ENCODE data around the gene SPATA13.
"Not testable (repeated sequence)": the region's sequence is repeated elsewhere in the genome, so short reads cannot be mapped to it uniquely, and the experiment has no call there.

SPATA13 gene

DNA sequence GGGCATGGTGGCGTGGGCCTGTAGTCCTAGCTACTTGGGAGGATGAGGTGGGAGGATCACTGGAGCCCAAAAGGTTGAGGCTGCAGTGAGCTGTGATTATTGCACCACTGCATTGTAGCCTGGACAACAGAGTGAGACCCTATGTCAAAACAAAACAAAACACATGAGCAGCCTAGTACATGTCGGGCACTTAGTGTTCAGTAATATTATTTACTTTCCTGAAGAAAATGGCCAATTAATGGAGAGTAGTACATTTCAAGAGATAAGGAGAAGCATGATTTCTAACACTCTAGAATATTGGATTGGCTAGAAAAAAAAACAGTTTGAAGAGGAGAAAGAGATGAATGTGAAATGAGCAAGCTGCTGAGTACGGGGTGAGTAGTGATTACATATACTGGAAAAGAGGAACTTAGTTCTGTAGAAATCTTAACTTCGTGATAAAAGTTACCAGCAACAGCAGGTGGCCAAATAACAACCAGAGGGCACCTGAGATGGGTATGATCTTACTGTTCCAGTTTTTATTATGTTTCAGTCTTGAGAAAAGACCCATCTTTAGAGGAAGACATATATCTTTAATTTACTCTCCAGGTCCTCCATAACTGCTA is 36.2 kb downstream of the SPATA13 start:
- DNase-seq (ENCODE audit: low read depth): no peak

DNA sequence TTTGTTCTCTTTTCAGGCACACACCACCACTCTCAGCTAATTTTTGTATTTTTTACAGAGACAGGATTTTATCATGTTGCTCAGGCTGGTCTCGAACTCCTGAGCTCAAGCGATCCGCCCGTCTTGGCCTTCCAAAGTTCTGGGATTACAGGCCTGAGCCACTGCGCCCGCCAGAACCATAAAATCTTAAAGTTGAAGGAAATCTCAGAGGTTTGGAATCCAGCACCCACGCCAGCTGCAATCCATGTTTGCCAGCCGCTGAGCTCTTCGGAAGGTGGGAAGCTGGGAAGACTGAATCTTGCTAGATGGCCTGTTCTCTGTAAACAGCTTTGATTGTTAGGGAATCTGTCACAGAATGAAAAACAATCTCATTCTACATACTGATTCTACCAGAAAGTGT is 38.5 kb downstream of the SPATA13 start:
- DNase-seq (ENCODE audit: low read depth): no peak

DNA sequence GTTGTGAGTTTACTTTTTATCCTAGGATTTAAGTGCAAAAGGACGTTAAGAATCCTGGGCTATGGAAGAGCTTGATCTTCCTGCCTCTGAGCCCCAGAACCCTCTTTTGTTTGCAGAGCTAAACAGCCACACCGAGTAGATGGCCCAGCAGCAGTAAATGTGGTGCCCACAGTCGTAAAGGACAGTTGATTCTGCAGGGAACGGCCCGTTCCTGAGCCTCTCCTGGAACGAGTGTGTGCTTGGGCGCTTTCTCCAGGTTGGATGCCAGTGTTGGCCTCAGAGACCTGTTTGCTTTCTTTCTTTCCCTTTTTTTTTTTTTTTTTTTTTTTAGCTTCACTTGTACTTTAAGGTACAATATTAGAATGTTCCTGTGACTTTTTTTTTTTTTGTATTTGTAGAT is 41.7 kb downstream of the SPATA13 start:
- DNase-seq (ENCODE audit: low read depth): no peak

DNA sequence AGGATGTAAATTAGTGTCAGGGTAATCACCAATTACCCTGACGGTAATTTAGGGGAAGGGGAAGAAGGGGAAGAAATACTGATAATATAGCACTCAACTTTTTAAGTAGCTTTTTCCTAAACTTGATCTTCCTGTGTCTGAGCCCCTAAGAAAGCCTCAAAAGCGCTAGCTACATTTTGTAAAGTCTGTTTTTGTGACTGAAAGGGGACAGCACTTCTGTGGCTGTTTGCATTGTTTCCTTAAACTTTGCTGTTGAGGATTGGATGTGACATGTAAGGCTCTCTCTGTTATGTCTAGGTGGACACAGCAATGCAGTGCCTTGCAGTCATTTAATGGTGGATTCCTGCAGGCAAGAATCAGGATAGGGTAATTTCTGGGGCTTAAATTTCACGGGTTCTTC is 42.8 kb downstream of the SPATA13 start:
- DNase-seq (ENCODE audit: low read depth): no peak

DNA sequence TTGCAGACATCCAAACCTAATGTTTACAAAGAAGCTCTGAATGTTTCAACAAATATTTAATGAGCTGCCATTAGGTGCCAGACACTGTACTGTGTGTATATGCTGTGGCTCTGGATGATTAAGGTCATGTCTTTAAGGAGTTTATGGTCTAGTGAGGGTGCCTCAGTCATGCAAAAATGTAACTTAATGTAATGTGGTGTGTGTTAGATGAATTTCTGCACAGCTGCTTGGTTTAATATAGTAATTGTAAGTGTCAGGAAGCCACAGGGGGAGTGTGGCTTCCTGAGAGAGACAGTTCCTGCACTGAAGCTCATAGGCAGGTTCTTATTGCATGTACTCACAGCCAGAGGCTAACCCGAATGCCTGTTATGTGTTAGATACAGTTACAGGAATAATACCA is 43.3 kb downstream of the SPATA13 start:
- no peak for DNase-seq (ENCODE audit: low read depth)

DNA sequence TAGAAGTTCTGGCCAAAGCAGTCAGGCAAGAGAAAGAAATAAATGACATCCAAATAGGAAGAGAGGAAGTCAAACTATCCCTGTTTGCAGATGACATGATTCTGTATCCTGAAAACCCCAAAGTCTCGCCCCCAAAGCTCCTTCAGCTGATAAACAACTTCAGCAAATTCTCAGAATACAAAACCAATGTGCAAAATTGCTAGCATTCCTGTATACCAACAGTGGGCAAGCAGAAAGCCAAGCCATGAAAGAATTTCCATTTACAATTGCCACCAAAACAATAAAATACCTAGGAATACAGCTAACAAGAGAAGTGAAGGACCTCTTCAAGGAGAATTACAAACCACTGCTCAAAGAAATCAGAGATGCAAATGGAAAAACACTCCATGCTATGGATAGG is 44.6 kb downstream of the SPATA13 start:
- not testable (repeated sequence) for DNase-seq (ENCODE audit: low read depth)

DNA sequence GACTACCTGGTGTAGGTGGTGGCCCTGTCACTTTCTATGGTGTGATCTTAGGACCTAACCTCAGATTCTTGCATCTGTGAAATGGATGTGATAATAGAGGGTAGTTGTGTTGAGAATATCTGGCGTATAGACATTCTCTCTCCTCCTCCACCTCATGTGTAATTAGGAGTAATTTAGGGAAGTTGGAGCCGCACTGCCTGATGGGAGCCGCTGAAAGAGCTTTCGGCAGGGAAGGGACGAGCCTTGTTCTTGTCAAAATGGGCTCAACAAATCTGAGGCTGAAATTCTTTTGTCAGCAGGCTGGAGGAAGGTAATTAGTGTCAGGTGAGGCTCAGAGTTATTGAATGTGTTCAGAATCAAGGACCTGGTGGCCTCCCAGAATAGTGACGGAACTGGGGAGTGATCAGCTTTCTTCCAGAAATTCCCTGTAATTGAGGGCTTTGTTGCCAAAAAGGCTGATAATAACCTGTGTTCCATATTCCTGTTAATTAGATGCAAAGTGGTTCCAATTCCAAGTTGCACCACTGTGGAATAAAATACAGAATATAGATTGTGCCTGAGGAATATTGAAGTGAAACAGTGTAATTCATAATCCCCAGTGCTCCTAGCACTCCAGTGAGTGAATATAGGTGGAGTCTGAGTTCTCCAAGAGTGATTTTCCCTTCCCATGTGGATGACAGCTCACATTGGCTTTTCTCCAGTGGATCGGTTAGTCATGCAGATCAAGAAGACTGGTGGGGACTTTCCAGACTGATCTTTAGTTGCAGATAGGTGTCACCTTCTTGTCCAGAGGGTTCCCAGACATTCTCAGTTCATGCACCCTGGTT is 47.5 kb downstream of the SPATA13 start:
- peak; percentile 53 for DNase-seq (ENCODE audit: low read depth)

DNA sequence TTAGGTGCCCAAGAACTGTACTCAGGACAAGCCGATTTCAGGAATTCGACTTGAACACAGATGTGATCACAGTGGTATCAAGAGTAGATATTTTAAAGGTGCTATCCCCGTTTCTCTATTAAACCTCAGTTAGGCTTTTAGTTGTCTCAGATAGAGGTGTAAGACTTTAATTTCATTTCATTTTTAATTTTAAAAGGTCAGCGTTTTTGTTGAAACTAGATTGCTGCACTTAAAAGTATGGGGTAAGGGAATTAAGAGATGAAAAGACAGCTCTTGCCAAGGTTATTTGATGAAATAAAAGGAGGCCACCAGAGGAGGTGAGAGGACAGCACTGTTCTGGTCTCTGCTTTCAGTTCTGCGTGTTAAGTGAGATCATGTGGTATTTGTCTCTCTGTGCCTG is 48.6 kb downstream of the SPATA13 start:
- DNase-seq (ENCODE audit: low read depth): no peak

DNA sequence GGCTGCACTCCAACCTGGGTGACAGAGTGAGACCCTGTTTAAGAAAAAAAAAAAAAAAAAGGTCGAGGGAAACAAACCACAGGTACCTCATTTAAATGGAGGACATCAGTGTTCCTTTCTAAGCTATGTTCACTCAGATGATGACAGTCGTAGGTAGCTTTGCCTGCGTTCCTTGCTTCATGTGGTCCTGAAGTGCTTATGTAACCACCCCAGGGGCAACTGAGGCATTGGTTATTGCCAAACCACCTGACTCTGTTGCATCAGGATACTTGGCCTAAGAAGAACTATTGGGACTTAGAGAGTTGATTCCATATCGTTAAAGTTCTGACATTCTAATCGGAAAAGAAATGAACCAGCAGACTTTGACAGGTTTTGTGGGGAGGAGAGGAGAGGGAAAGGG is 51.7 kb downstream of the SPATA13 start:
- no peak for DNase-seq (ENCODE audit: low read depth)

DNA sequence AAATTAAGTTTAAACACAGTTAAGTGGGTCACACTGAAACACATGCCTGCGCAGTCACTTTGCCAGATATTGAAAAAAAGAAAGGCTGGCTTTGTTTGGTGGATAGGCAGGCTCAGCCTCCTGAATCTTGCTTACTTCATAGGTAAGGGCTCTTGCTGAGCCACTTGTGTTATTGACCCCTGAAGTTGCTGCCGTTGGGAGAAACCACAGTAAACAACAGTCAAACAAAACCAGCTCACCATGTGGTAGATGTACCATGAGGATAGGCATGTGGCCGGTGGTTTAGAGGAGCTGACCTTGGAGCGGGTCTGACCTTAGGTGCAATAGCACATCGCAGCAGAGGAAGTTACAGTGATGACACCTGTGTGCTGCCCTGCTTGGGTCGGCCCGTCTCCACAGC is 52.2 kb downstream of the SPATA13 start:
- DNase-seq (ENCODE audit: low read depth): no peak

DNA sequence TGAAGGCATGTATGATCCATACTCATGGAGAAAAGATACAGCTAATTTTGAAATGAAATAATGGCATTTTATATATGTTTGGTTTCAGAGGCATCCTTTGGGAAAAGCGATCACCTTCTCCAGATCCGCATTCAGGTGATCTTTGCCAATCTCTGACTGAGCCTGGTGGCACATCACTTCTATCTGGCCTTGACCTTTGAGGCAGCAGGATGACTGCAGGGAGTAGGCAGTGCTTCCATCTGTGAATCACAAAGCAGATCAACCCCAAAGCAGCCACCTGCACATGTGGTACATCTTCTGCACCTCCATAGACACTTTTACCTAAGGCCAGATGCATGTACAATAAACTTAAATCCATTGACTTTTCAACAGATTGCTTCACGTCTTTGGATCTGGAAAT is 53.4 kb downstream of the SPATA13 start:
- DNase-seq (ENCODE audit: low read depth): no peak

DNA sequence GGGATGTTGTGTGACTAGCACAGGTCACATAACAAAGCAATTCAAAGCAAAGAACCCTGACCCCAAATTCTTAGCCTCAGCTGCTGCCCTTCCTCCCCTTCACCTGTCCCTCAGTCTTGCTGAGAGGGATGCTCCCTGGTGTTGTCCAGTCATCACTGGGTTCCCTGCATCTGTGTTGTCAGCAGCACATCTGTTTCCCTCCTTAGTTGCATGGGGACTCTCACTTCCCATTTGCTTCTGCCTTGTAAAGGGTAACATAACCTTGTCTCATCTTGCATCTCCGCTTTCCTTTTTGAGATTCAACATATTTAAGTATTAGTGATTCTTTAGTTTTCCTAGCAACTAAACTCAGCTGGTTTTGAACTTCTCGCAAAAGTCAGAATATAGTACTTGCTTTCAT is 54.0 kb downstream of the SPATA13 start:
- no peak for DNase-seq (ENCODE audit: low read depth)

DNA sequence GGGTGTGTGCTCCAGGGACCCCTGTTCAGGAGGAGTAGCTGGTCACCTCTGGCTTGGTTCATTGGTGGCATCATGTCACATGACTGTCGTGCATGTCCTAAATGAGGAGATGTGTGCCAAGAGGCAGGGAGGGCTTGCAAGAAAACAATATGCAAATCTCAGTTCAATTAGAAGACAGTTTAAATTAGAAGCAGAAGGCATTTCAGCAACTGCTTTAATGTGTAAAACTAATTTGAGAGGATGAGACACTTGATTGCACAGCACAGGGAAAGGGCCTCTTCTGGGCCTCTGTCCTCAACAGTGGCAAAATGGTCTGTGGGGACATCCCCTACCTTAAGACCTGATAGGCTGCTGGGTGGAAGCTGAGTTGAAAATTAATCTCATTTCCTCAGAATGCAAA is 54.6 kb downstream of the SPATA13 start:
- DNase-seq (ENCODE audit: low read depth): no peak

DNA sequence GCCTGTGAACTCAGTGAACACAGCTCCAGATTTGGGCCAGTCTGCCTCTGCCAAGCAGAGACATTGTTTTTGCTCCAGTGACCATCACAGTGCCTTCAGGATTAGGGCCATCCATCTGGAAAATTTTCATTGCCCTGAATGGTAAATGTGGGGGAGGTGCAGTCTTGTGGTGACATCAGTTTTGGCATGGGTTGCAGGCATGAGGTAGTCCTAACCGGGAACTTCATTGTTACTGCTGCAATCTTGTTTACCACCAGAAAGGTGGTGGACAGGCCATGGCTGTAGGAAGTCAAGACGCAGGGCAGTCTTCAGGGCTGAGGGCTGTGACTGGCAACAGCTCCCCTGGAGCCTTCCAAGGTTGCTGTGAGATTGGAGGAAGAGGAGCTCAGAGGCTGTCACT is 55.2 kb downstream of the SPATA13 start:
- DNase-seq (ENCODE audit: low read depth): no peak

DNA sequence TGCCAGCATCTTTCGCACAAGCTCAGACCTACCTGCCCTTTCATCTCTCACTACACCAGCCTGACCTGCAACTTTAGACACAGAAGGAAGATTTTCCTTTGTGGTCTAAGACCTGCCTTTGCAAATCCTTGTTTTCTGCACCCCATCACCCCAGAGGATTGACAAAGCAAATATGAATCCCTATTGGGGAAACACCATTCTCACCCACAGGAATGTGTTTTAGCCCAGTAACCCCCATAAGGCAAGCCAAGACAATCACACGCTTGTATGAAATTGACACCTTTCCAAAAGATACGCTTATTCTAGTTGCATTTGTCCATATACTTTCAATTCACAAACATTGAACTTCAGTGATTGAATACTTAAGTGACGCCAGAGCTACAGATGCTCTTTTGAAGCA is 55.7 kb downstream of the SPATA13 start:
- no peak for DNase-seq (ENCODE audit: low read depth)

DNA sequence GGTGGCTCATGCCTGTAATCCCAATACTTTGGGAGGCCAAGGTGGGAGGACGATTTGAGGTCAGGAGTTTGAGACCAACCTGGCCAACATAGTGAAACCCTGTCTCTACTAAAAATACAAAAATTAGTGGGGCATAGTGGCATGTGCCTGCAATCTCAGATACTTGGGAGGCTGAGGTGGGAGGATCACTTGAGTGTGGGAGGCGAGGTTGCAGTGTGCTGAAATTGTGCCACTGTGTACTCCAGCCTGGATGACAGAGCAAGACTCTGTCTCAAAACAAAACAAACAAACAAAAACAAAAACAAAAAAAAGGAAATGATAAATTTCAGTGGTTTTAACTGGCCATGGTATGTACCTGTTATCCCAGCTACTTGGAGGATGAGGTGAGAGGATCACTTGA is 56.3 kb downstream of the SPATA13 start:
- not testable (repeated sequence) for DNase-seq (ENCODE audit: low read depth)

DNA sequence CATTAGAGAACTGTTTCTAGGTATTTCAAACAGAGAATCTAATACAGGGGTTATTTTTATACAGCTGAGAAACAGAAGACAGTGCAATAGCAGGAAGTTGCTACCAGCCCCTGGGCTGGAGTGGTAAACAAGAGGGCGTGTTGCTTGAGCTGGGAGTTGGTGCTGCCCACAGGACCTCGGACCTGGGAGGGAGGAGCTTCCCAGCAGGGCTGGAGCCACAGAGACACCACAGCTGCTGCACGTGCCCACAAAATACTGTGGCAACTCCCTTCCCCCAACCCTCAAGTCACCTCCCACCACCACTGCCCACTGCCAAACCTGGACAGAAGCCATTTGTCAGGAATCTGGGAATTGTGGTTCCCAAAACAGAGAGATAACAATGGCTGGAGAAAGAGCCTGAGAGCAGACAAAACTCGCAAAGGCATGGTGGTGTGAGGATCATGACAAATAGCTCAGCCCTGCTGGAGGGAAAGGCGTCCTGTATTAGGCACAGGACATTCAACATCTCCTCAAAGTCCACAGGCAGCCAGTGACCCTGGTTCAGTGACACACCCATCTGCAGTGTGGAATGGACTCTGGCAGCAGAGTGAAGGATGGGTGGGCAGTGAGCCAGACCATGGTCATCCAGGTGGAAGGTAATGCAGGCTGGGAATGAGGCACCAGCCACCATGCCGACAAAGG is 57.2 kb downstream of the SPATA13 start:
- DNase-seq (ENCODE audit: low read depth): no peak

DNA sequence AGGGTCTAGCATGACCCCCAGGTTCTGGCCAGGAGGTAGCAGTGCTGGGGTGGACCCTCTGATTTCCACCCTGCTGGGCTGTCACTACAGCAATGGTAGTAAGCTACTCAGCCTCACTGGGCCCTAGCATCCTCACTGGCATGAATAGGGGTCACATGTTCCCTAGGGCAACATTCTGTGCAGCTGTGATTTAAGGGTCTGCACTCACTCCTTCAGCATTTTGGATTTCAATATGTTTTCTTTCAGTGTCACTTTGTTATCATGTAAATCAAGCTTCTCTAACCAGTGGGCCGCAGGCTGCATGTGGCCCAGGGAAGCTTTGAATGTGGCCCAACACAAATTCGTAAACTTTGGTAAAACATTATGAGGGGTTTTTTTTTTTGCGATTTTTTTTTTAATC is 57.8 kb downstream of the SPATA13 start:
- no peak for DNase-seq (ENCODE audit: low read depth)

DNA sequence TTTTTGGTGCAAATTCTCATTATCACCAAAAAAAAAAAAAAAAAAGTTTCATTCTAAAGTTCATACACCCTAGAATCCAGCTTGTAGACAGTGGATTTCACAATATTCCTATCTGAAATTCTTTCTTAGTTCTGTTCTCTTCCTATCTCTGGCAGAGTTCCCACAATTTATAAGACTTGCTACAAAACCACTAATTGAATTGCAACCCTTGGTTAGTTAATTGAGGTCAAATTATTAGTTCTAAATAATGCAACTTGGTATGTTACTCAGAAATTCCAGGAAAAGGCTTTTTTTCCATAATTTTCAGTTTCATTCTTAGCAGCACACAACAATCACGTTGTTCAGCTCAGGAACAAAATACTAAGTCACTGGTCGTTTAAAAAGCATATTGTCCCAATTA is 58.5 kb downstream of the SPATA13 start:
- no peak for DNase-seq (ENCODE audit: low read depth)

DNA sequence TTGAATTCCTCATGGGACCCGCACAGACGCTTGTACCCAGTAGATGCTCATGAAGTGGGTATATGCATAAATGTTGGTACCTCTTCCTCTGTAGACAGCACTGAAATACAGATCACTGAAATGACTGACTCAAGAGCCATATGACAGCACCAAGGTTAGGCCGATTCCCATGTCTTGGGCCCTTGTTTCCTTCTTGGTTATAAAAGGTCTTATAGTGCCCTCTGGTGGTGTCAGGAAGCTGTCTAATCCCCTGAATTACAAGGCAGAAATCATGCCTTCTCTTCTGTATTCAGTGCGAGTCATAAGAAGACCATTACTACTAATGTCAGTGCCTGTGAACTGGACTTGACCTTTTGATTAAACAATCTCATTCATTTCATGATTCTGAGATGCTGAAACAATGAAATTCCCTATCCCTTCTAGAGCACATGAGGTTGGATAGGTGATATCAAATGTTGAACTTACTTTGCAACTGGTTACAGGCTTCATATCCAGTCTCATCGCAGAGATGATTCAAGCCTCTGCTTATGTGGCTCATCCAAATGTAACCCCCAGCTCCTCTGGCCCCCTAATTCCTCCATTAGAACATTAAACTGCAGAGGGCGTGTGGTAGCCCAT is 59.7 kb downstream of the SPATA13 start:
- DNase-seq (ENCODE audit: low read depth): peak; percentile 13

DNA sequence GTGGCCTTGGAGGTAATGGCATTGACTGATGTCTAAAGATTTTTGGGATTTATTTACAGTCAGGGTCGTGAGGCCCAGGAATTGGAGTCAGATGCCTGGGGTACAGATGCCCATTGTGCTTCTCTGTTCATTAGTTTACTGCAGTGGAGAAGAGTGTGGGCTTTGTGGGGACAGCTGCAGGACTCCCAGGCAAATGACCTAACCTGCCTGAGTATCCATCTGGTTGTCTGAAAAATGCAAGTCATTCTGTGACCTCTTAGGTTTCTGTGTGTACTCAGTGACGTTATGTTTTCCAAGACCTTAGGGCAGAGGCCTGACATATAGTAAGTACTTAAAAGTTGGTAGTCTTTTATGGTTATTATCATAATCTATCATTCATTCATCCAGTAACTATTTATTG is 60.5 kb downstream of the SPATA13 start:
- DNase-seq (ENCODE audit: low read depth): no peak

DNA sequence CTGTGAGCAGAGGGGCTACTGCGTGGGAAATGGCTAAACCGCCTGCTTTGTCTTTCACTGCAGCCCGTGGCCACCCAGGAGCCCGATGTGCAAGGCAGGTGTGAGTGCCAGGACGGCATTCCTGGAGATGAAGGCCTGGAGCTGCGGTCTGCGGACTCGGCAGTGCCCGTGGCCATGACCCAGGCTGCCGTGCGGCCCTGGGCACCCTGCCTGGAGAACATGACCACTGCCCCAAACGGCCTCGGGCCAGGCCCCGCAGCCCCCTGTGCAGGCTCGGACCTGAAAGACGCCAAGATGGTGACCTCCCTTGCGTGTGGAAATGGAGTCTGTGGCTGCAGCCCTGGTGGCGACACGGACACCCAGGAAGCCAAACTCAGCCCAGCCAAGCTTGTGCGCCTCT is 62.2 kb downstream of the SPATA13 start:
- no peak for DNase-seq (ENCODE audit: low read depth)

All from HS-5 (cell line).